ENCODE measurements around the gene FTMT. TPM values are rescaled to one million over a fixed set of nuclear protein-coding genes. Genes with fewer than 3 reads are reported as not detected.
"Not testable (repeated sequence)": the region's sequence is repeated elsewhere in the genome, so short reads cannot be mapped to it uniquely, and the experiment has no call there.

Gene FTMT
- total RNA-seq (2021; fragmentation: NEBNext Ultra II Directional; extraction: Animal tissue kit (Norgen Biotek cat#: 25700)) = not detected
- long read RNA-seq = 0 reads

- no peaks in the 10 kb centered on the region for H3K27me3 Mint-ChIP-seq (ENCODE audit: insufficient read depth)
- H3K27ac Mint-ChIP-seq = no peak within 1 kb of the TSS
- no peak within 1 kb of the TSS for H3K4me3 Mint-ChIP-seq
- no peaks in the 10 kb centered on the region for H3K36me3 Mint-ChIP-seq (ENCODE audit: low read depth)
- H3K4me1 Mint-ChIP-seq (ENCODE audit: low read depth) = no peaks in the 10 kb centered on the region
- no peak for DNase-seq
- TF ChIP-seq, protein P1, sequence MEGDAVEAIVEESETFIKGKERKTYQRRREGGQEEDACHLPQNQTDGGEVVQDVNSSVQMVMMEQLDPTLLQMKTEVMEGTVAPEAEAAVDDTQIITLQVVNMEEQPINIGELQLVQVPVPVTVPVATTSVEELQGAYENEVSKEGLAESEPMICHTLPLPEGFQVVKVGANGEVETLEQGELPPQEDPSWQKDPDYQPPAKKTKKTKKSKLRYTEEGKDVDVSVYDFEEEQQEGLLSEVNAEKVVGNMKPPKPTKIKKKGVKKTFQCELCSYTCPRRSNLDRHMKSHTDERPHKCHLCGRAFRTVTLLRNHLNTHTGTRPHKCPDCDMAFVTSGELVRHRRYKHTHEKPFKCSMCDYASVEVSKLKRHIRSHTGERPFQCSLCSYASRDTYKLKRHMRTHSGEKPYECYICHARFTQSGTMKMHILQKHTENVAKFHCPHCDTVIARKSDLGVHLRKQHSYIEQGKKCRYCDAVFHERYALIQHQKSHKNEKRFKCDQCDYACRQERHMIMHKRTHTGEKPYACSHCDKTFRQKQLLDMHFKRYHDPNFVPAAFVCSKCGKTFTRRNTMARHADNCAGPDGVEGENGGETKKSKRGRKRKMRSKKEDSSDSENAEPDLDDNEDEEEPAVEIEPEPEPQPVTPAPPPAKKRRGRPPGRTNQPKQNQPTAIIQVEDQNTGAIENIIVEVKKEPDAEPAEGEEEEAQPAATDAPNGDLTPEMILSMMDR (IDR thresholded peaks at IDR 0.05) = no peak
- no peaks in the 10 kb centered on the region for H3K9me3 Mint-ChIP-seq
These were observed at the start of gene FTMT for GRCh38 chr5:121851643-121852574. FTMT (plus strand) TSS chr5:121851882; CDS start chr5:121851964, 82 bp downstream.

GRCh38 chr5:121805251-121805650 is 46.4 kb upstream of the FTMT start:
- not testable (repeated sequence) for DNase-seq; H3K4me1 Mint-ChIP-seq (ENCODE audit: low read depth); H3K27ac Mint-ChIP-seq; H3K4me3 Mint-ChIP-seq; H3K27me3 Mint-ChIP-seq (ENCODE audit: insufficient read depth); H3K36me3 Mint-ChIP-seq (ENCODE audit: low read depth)
- peaks cover 11% of the 10 kb centered on the region for H3K9me3 Mint-ChIP-seq

GRCh38 chr5:121805911-121806310 is 45.8 kb upstream of the FTMT start:
- Mint-ChIP-seq H3K4me1 (ENCODE audit: low read depth) (no peaks in the 10 kb centered on the region), H3K27ac (no peak overlapping the region), H3K36me3 (ENCODE audit: low read depth) (no peaks in the 10 kb centered on the region), H3K4me3 (no peak overlapping the region), H3K9me3 (peaks cover 16% of the 10 kb centered on the region), H3K27me3 (ENCODE audit: insufficient read depth) (no peaks in the 10 kb centered on the region; the same call in 1 of the 2 replicates)
- TF ChIP-seq, protein P1 (IDR thresholded peaks at IDR 0.05) = no peak
- no peak for DNase-seq

- Mint-ChIP-seq H3K4me3 (no peak overlapping the region), H3K27me3 (ENCODE audit: insufficient read depth) (no peaks in the 10 kb centered on the region), H3K9me3 (peaks cover 15% of the 10 kb centered on the region; the same call in 1 of the 2 replicates), H3K4me1 (ENCODE audit: low read depth) (no peaks in the 10 kb centered on the region), H3K27ac (no peak overlapping the region), H3K36me3 (ENCODE audit: low read depth) (no peaks in the 10 kb centered on the region)
- TF ChIP-seq, protein P1 (IDR thresholded peaks at IDR 0.05) = no peak
- no peak for DNase-seq
These were observed 35.5 kb upstream of the FTMT start for GRCh38 chr5:121816164-121816563.

DNA sequence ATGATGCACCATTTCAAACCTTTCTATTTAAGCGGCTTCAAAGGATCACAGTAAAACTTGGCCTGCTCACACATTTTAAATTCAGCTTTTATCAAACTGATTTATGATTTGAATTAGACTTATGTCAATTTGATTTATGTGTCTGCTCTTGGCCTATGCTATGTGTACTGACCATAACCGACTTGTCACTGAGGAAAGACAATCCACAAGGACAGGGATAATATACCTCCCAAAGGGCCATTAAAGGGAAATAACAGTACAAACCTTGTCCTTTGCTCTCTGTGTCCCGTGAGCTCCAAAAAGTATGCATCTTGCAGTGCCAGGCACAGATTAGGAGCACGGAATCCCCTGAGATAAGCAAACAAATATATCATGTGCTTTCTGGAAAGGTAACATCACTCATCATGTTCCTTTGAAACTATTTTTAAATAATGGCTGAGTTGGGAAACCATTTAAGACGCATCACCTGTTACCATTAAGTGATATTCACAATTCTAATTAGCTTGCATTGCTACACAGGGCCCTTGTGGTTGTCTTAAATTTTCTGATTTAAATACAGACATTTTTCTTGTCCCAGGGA is 31.9 kb upstream of the FTMT start:
- Mint-ChIP-seq H3K4me1 (ENCODE audit: low read depth) (no peaks in the 10 kb centered on the region), H3K27ac (no peak overlapping the region), H3K4me3 (no peak overlapping the region), H3K36me3 (ENCODE audit: low read depth) (no peaks in the 10 kb centered on the region), H3K27me3 (ENCODE audit: insufficient read depth) (no peaks in the 10 kb centered on the region), H3K9me3 (peaks cover 4% of the 10 kb centered on the region; the same call in 1 of the 2 replicates)
- DNase-seq = no peak
- TF ChIP-seq, protein P1 (IDR thresholded peaks at IDR 0.05) = no peak

- no peaks in the 10 kb centered on the region for H3K27me3 Mint-ChIP-seq (ENCODE audit: insufficient read depth)
- H3K4me3 Mint-ChIP-seq = no peak overlapping the region
- H3K4me1 Mint-ChIP-seq (ENCODE audit: low read depth) = no peaks in the 10 kb centered on the region
- H3K9me3 Mint-ChIP-seq = peaks cover 7% of the 10 kb centered on the region
- H3K36me3 Mint-ChIP-seq (ENCODE audit: low read depth) = peaks cover 5% of the 10 kb centered on the region; the same call in 1 of the 2 replicates
- H3K27ac Mint-ChIP-seq = no peak overlapping the region
- DNase-seq = no peak
- TF ChIP-seq, protein P1 (IDR thresholded peaks at IDR 0.05) = no peak
These were observed 18.1 kb upstream of the FTMT start for GRCh38 chr5:121833617-121834016.

Measured in HFFc6 (cell line).